Activated T-helper 9 cell treated with anti-CD3 and anti-CD28 coated beads, Interleukin-2, amount 50 U/mL, for 16 hours (primary cell): ENCODE results near the gene HIPK2.
"Not testable (repeated sequence)": the region's sequence is repeated elsewhere in the genome, so short reads cannot be mapped to it uniquely, and the experiment has no call there.

Experiments
- DNase-seq: peaks from one replicate; pipeline ENCODE4 v3.0.0-alpha.2; 2020; ENCODE audit warnings: low read depth

The HIPK2 gene

DNA sequence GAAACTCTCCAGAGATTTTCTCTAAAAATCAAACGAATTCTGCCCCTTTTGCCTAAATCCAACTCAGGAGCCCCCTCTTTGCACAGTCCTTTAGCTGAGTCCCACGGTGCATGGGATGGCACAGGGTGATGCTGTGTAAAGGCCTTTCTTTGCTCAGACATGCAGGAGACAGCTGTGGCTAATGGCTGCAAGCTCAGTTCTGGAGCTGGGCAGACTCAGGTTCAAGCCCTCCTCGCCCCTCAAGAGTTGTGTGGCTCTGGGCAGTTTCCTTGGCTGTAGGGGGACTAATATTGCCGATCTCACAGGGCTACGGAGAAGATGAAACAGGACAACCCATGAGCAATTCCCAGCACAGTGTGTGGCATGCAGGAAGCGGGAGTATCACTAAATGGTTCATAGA, 211.7 kb downstream of the HIPK2 start:
- no peak for DNase-seq

DNA sequence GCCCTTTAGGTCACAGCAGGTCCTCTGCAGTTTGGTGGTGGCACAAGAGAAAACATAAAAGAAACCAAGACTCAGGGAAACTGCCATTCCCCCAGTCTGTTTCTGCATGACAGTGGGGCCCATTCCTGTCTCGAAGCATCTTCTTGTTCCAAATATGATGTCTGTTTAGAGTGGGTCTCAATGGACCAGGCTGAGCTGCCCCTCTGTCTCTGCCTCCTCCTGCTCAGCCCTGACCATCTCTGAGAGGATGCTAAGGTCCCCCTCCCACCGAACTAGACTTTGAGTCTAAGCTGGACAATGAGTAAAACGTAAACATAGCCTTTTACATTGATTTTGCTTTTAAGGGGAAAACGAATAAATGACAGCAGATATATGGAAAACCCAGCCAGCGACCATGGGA, 213.9 kb downstream of the HIPK2 start:
- DNase-seq, result no peak

DNA sequence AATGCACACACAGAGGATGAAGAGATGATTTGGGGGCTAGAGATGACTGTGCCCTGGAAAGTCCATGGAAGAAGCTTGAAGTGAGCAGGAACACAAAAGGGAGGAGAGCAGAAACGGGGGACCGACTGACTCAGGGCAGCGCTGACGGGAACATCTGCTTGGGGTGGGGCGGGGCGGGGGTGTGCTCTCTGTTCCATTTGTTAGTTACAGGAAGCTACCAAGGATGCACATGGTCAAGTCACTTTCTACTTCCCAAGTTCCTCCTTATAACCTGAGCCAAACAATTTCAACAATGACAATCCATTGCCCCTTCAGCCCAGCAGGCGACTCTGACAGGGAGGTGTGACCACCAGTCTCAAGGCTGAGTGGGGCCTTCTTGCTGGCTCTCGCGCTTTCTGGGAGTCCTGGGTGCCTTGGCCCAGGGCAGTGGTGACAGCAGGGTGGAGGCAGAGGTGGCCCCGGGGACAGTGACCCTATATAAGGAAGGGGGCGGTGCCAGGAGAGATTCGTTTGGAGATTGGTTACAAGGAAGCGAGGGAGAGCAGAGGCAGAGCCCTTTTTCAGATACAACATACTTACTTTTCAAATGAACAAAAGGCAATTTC, 214.7 kb downstream of the HIPK2 start:
- DNase-seq, result no peak

DNA sequence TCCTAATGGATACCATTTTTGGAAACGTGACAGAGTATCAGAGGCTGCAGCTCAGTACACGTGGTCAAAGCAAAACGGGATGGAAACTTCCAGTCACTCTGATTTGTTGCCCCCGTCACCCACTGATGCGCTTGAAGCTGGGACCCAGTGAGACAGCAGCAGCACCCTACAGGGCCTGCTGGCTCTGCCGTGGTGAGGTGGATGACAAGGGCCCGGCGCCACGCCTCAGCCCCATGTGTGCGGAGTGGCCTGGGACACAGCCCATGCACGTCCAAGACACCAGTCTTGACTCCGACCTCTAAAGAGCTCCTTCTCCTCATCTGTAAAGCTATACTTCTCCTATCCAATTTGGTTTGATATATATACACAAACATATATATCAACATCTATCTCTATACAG, 215.3 kb downstream of the HIPK2 start:
- no peak for DNase-seq

DNA sequence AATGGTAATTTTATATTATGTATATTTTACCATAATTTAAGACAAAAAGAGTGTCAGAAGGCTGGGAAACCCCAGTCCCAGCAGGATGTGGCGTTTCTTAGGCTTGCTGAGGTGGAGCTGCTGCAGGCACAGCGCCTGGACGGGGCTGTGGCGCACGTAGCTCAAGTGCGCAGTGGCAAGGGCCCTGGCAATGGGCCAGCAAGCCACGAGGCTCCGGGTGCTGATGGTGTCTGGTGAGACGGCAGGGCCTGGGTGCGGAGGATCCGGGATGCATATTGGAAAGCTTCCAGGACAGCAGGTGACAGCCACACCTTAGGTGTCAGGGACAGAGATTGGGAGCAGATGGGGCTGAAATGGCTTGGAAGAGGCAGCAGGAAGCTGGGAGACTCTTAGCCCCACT, 217.1 kb downstream of the HIPK2 start:
- no peak for DNase-seq

DNA sequence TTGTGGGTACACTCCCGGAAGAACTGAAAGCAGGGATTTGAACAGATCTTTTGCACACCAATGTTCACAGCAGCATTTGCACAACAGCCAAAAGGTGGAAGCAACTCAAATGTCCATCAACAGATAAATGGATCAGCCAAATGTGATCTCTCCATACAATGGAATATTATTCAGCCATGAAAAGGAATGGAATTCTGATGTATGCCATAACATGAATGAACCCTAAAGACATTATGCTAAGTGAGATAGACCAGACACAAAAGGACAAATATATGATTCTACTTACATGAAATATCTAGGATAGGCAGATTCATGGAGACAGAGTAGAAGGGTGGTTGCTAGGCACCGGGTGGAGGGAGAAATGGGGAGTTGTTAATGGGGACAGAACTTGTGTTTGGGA, 217.6 kb downstream of the HIPK2 start:
- DNase-seq, result no peak

DNA sequence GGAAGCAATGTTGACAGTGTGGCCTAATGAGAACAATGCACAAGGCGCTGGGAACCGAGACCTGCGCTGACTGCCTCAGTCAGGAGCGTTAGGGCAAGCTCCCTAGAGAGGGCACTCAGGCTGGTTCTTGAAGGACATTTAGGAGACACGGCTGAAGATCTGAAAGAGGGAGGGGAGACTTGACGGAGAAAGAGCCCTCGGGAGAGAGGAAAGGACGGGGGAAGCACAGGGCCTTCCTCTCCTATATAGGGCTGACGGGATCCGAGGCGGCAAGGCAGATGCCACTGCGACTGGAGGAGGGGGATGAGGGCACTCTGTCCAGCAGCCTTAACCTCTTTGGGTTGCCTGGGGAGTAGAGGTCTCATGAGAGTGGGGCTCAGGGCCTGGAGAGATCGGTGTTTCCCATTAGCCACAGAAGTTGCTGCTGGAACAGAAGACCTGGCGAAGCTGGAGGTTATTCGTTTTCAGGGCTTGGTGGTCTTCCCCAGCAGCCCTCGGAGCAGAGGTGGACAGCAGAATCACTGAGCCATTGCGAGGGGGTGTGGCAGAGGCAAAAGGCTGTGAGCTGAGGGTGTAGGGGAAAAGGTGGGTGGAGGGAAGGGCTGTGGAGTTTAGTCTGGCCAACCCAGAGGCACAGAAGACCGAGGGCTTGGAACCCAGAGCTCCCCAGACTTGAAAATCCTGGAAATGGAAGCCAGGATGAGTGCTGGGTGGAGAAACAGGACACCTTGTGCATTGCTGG, 218.3 kb downstream of the HIPK2 start:
- no peak for DNase-seq

DNA sequence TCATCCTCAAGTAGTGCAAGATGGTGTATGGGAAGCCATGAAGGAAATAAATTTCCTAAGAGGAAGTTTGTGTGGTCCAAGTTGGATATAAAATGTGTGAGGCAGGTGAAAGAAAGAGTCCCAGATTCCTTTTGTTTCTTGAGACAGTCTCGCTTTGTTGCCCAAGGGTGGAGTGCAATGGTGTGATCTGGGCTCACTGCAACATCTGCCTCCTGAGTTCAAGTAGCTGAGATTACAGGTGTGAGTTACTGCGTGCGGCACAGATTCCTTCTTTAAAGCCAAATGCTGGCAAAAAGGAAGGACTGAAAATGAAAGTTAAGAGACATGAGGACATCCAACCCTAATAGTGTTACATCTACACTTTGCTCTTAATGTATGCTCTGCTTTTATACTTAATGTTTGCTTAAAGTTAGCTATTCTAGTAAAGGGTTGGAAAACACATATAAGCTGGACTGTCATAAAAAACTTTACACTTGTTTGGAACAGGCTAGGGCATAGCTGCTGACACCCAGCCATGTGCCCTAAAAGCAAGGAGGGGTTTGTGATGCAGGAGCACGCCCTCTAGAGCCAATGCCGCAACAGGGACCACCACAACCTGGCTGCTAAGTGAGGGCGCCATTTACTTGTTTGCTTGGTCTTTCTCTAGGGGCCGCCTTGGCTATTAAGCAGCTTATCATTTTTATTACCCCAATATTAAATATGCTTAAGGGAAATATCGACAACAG, 219.8 kb downstream of the HIPK2 start:
- no peak for DNase-seq

DNA sequence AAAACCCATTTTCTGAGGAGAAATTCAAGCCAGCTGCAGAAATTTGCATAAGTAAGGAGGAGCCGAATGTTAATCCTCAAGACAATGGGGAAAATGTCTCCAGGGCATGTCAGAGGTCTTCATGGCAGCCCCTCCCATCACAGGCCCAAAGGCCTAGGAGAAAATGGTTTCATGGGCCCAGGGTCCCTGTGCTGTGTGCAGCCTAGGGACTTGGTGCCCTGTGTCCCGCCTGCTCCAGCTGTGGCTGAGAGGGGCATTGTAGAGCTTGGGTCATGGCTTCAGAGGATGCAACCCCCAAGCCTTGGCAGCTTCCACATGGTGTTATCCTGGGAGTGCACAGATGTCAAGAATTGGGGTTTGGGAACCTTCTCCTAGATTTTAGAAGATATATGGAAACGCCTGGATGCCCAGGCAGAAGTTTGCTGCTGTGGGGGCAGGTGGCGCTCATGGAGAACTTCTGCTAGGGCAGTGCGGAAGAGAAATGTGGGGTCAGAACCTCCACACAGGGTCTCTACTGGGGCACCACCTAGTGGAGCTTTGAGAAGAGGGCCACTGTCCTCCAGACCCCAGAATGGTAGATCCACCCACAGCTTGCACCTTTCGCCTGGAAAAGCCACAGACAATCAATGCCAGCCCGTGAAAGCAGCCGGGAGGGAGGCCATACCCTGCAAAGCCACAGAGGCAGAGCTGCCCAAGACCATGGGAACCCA, 223.7 kb downstream of the HIPK2 start:
- not testable (repeated sequence) for DNase-seq

DNA sequence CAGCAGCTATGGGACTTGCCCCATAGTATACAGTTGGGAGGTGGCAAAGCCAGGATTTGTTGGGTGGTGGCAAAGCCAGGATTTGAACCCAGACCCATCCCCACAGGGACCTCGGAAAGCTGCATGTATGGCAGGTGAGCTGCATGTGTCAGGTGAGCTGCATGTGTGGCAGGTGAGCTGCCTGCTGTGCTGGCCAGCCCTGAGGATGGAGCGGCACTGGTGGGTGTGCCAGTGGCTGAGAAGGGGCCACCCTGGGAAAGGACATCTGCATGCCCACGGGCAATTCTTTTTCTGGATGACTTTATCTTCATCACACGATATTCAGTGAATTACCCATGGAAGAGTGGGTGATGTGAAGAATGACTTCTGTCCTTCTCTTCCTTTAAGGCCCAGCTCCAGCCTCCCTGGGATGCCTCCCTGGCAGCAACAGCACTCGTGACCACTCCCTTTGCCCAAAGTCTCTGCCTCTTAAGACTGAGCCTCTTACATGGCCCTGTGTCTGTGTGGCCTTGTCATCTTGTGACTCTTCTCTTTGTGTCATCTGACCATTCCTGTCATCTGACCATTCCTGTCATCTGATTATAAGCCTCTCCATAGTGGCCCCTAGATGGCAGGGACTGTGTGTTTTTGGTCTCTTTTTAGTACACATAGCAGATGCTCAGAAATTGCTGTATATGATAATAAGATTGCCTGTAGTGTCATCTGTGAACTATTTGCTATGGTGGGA, 229.3 kb downstream of the HIPK2 start:
- DNase-seq, result no peak

DNA sequence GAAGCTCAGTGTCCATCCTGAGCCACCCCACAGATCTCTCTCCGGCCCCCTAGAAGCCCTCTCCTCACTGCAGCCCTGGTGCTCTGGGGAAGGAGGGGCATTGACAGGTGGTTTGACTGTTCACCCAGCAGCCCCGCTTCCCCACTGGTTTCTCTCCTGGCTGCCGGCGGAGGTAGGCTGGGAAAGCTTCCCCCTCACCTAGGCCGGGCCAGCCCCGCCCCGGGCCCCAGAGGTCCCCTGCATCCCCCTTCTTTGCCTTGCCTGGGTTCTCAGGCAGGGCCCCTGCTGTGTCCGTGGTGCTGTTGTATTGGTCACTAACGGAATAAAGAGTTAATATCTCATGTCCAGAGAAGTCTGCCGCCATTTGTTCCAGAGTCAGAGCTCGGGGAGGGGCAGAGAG, 233.2 kb downstream of the HIPK2 start:
- DNase-seq, result no peak

DNA sequence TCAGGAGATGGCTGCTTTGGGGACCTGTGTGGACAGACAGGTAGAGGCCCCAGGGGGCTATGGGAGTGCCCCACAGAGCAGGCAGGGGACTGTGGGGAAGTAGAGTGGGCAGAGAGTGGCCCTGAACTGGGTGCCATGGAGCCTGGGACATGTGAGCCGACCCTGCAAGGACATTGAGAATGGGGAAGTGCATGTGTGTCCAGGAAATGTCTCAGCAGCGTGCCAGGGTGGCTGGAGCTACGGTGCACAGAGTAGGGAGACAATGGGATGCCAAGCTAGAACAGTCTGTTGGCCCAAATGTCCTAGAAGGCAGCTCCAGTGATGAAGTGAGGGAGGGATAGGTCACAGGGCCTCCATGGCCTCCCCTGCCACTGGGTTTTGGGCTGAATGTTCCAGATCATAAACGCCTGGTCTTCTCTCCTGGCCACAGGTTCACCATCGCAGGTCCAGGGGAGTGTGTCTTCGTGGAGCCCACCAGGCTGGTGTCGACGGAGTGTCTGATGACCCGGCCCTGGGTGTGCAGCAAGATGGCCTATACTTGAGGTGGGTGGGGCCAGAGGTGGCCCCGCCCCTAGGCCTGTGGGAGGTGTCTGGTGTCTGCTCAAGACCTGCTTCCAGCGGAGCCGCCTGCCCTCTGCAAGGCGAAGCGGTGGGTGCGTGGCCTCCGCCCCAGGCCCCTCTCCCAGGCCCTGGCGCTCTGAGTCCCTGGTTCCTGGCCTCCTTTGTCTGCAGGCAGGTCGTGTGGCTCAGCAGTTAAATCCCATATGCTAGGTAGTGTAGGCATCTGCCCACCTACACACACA, 233.8 kb downstream of the HIPK2 start:
- DNase-seq, result no peak

DNA sequence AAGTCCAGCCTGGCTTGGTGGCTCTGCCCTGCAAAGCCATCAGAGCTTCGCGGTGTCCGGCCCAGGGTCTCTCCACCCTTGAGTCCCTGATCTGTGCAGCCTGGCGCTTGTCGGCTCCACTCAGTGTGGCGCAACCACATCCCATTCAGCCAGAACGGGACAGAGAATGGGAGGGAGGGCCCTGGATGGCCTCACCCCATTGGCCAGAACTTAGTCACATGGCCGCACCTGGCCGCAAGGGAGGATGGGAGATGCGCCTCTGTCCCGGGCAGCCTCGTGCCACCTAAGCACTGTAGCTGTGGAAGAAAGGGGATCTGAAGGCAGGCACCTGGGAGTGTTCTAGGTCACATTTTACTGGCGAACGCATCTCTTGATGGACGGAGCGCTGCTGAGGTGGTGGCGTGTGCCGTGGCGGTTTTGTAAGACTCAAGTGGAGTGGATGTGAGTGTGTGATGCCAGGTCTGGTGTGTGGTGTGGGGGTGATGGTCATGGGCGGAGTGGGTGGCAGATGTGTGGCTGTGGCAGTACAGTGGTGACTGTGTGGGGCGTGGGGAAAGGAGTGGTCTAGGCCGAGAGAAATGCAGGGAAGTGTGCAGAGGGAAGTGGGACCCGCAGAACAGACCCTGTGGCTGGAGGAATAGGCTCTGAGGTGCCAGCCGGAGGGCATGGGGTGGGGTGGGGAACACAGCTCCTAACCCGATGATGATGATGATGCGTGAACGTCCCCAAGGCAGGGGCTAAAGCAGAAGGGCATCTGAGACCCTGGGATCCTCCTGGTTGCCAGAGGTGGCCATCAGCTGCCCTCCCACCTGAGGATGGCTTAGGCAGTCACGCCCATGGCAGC, 235.3 kb downstream of the HIPK2 start:
- no peak for DNase-seq

DNA sequence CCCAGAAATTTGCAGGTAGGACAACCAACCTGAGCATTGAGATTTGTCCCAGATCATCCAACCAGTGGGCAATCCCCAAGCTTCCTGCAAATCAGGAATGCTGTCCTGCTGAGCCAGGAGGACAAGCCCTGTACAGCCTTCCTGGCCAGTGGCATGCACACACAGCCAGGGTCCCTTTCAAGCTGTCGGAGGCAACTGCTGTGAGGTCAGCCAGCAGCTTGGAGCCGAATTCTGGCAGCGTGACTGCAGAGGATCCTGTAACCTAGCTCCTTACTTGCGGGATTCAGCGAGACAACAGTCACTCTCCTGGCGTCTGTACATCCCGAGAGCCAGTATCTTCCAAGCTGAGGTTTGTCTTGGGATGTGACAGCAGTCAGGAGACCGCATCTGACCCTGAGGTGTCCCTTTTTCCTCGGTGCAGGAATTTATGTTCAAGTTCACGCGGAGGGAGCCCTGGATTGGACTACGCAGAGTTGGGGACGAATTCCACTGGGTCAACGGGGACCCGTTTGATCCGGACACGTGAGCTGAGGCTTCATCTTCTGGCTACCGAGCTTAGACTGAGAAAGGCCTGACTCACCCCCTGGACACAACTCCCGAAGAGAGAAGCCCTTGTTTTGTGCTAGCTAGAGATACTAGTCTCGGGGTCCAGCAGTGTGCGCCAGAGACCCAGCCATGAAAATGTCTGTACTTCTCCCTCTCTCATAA, 236.0 kb downstream of the HIPK2 start:
- DNase-seq, result no peak

DNA sequence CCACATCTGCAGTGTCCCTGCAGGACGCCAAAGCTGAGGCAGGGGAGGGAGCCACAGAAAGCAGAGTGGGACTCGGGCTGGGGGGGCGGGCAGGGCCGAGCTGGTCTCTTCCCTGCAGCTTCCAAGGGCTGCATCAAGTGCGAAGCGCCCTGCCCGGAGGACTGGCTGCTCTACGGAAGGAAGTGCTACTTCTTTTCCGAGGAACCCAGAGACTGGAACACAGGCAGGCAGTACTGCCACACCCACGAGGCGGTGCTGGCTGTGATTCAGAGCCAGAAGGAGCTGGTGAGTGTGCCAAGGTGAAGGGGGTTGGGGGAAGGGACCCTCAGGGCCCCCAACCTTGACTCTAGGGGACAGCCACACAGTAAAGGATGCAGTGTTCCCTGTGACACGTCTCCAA, 237.6 kb downstream of the HIPK2 start:
- DNase-seq, result no peak

DNA sequence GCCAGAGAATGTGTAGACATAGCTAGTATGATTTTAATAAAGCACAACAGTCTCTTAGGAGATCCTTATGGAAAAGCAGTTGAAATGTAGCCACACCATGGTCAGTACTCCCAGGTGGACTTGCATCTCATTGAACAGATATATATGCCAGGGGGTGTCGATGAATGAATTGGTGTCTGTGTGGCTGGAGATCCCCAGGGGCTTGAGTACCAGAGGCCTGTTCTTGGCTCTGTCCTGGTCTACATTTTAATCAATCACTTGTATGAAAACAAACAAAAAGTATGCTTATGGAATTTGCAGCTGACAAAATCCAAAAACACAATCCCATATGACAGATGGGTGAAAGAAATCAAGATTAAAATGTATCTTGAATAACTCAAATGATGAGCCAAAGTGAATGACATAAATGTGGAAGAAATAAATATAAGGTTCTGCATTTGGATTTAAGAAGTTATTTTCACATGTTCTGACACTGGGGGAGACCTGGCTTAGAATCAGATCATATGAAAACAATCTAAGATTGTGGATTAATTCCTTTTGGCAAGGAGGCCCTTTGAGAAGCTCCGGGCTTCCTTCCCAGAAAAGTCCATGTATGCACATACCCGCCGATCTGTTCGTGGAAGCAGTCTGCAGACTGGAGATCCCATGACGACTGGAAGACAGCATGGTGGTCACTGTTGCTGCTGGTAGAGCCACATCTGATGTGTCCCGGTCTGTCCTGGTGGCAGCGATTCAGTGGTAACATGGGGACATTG, 238.7 kb downstream of the HIPK2 start:
- no peak for DNase-seq

DNA sequence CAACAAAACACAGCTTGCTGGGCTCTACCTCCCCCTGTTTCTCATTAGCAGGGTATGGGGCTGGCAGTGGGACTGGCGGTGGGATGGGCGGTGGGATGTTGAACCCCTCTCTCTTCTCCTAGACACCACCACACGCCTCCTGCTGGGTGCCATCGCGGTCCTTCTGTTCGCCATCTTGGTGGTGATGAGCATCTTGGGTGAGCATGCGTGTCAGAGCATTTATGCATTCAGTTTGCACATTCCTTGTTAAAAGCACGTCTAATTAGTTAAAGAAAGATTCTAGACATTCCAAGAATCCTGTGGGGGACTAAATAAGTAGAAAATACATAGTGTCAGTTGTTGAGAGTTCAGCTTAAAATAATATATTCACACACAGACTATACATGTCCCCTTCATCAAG, 241.6 kb downstream of the HIPK2 start:
- DNase-seq, result no peak

DNA sequence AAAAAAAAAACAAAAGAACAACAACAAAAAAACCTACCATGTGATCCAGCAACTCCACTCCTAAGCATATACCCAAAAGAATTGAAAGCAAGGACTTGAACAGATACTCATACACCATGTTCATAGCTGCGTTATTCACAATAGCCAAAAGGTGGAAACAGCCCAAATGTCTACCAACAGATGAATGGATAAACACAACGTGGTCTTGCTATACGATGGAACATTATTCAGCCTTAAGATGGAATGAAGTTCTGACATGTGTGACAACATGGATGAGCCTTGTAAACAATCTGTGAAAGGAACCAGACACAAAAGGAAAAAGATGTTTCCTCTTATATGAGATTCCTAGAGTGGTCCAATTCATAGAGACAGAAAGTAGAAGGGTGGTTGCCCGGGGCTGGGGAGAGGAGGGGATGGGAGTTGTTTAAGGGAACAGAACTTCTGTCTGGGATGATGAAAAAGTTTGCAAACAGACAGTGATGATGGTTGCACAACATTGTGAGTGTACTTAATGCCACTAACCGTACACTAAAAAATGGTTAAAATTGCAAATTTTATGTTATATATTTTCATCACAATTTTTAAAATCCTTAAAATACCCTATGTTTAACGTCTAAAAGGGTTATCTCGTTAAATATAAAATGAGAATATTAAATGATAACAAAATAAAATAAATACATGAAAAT, 242.7 kb downstream of the HIPK2 start:
- no peak for DNase-seq
